Neural crest cell (in vitro differentiated cells): ENCODE data around the gene RBMS3. TPM values are rescaled to one million over a fixed set of nuclear protein-coding genes. Genes with fewer than 3 reads are reported as not detected.

ENCODE experiments used
- DNase-seq: peaks from one replicate; pipeline ENCODE4 v3.0.0; 2021; ENCODE audit warnings: low read depth, mixed read lengths, low spot score
- H3K27ac Mint-ChIP-seq: one replicate; pipeline ENCODE4 v1.8.0; 2021; ENCODE audit warnings: mild to moderate bottlenecking, mixed read lengths; ENCODE audit not compliant: unreplicated experiment
- H3K27me3 Mint-ChIP-seq: 2 replicates; pipeline ENCODE4 v1.8.0; 2021; ENCODE audit warnings: low read depth, mild to moderate bottlenecking, mixed read lengths
- H3K36me3 Mint-ChIP-seq: 2 replicates; pipeline ENCODE4 v1.8.0; 2021; ENCODE audit warnings: low read depth, mild to moderate bottlenecking, mixed read lengths
- H3K4me1 Mint-ChIP-seq: 2 replicates; pipeline ENCODE4 v1.8.0; 2021; ENCODE audit warnings: mixed read lengths
- H3K4me3 Mint-ChIP-seq: one replicate; pipeline ENCODE4 v1.8.0; 2021; ENCODE audit warnings: mild to moderate bottlenecking, mixed read lengths
- H3K9me3 Mint-ChIP-seq: 2 replicates; pipeline ENCODE4 v1.8.0; 2021; ENCODE audit warnings: mixed read lengths
- total RNA-seq: library from RNA; stranded (reverse); gene quantifications from 2 replicates; pipeline ENCODE4 v1.2.1, GENCODE V29; 2021
- TF ChIP-seq, protein P1 (sequence below): fragments of 200-600 bp; sonication (generic); conservative IDR thresholded peaks from 2 replicates; pipeline ENCODE4 v1.5.0; 2021; ENCODE audit warnings: antibody characterized with exemption, mild to moderate bottlenecking

Gene RBMS3
- total RNA-seq, 1 donor from 2014 or later, result 35.4 TPM

DNA sequence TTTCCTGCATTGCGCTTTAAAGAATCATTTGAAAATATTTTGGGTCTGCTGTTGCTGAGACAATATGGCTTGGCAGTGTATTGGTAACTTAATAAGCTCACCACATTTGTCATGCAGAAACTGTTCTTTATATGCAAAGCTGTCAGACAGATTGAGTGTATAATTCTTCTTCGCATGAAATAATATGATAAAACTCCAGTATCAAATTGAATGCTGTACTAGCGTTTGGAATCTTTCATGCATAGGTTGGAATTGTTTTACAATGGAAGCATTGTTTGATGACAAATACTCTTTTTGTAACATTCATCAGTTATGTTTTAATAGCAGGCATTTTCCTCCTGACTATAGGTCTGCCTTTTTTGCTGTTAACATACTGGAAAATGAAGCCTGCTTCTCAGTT lies 53.8 kb downstream of the RBMS3 start:
- Mint-ChIP-seq H3K27me3 (no peaks in the 10 kb centered on the region), H3K36me3 (no peaks in the 10 kb centered on the region), H3K27ac (no peak overlapping the region), H3K4me3 (no peak overlapping the region), H3K9me3 (no peaks in the 10 kb centered on the region), H3K4me1 (peaks cover 59% of the 10 kb centered on the region)
- no peak for DNase-seq
- TF ChIP-seq, protein P1, sequence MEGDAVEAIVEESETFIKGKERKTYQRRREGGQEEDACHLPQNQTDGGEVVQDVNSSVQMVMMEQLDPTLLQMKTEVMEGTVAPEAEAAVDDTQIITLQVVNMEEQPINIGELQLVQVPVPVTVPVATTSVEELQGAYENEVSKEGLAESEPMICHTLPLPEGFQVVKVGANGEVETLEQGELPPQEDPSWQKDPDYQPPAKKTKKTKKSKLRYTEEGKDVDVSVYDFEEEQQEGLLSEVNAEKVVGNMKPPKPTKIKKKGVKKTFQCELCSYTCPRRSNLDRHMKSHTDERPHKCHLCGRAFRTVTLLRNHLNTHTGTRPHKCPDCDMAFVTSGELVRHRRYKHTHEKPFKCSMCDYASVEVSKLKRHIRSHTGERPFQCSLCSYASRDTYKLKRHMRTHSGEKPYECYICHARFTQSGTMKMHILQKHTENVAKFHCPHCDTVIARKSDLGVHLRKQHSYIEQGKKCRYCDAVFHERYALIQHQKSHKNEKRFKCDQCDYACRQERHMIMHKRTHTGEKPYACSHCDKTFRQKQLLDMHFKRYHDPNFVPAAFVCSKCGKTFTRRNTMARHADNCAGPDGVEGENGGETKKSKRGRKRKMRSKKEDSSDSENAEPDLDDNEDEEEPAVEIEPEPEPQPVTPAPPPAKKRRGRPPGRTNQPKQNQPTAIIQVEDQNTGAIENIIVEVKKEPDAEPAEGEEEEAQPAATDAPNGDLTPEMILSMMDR, result no peak

DNA sequence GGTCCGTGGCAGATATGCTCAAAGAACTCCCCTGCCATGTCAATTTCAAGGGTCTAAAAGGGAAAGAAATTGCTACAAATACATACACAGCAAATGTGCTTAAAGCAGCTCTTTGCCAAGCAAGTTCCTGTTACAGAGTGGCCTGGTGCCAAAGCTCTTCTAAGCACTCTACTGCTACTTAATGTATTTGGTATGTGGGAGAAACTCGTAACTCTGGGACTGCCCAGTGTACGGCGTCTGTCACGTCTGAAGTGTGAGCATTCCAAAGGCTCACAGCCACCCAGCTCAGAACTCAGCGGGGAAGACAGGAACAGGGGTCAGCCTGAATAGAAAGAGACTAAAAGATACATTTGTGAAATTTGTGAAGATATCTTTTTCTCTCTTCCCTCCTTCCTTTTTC lies 54.6 kb downstream of the RBMS3 start:
- TF ChIP-seq, protein P1, result no peak
- Mint-ChIP-seq H3K9me3 (no peaks in the 10 kb centered on the region), H3K36me3 (no peaks in the 10 kb centered on the region), H3K4me1 (peaks cover 62% of the 10 kb centered on the region), H3K4me3 (peak overlapping the region; percentile 44), H3K27ac (peak overlapping the region; percentile 97), H3K27me3 (no peaks in the 10 kb centered on the region)
- peak; percentile 17 for DNase-seq

DNA sequence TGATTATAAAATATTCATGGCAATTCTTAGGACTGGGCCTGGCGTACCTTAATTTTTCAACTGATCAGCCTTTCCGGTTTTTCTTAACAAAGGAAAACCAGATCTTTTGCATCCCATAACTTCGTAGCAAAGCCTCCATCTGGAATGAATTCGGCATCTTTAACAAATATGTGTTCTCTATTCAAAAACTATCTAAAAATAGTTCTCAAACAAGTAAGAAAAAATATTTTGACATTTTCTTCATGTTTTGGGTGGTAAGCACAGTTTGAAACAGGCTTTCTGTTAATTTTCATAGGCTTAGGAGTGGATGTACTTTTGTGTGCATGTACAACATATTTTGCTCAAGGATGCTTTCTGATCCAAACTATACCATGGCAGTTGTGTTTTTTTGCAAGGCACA lies 55.1 kb downstream of the RBMS3 start:
- H3K27me3 Mint-ChIP-seq, result no peaks in the 10 kb centered on the region
- peaks cover 62% of the 10 kb centered on the region for H3K4me1 Mint-ChIP-seq
- peak overlapping the region; percentile 1 for H3K4me3 Mint-ChIP-seq
- H3K36me3 Mint-ChIP-seq, result no peaks in the 10 kb centered on the region
- H3K27ac Mint-ChIP-seq, result peak overlapping the region; percentile 97
- TF ChIP-seq, protein P1, result no peak
- H3K9me3 Mint-ChIP-seq, result no peaks in the 10 kb centered on the region
- DNase-seq, result no peak

DNA sequence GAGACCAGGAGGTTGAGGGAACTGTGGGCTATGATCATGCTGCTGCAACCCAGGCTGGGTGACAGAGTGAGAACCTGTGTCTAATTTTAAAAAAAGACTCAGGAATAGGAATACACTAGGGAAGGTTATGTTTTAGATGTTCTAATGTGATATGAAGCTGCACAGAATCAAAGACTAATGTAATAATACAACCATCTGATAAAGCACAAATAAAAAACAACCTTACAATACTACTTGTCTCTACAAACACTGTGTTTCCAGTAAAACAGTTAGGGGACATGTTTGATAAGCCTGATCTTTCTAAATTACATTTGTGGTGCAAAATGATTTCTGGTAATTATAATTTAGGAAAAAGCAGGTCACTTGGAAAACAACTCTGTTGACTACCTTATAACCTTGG lies 56.7 kb downstream of the RBMS3 start:
- no peak for DNase-seq
- Mint-ChIP-seq H3K4me3 (no peak overlapping the region), H3K4me1 (peaks cover 48% of the 10 kb centered on the region), H3K9me3 (no peaks in the 10 kb centered on the region), H3K27ac (no peak overlapping the region), H3K36me3 (peaks cover 2% of the 10 kb centered on the region), H3K27me3 (no peaks in the 10 kb centered on the region)
- TF ChIP-seq, protein P1, result no peak

DNA sequence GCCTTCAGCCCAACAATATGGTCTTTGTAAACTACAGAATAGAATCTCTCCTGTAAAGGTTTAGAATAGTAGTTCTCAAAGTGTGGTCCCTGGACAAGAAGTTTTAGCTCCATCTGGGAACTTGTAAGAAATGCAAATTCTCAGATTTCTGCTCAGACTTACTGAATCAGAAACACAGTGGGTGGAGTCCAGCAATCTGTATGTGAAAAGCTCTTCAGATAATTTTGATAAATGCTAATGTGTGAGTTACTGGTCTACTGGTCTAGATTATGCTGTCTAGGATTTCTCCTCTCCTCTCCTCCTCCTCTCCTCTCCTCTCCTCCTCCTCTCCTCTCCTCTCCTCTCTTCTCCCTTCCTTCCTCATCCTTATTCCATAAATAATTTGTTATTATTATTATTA lies 57.5 kb downstream of the RBMS3 start:
- Mint-ChIP-seq H3K4me1 (peaks cover 47% of the 10 kb centered on the region), H3K9me3 (no peaks in the 10 kb centered on the region), H3K27ac (no peak overlapping the region), H3K36me3 (peaks cover 2% of the 10 kb centered on the region), H3K27me3 (no peaks in the 10 kb centered on the region), H3K4me3 (no peak overlapping the region)
- TF ChIP-seq, protein P1, result no peak
- DNase-seq, result no peak
